Stimulated activated CD4-positive, alpha-beta T cell treated with anti-CD3 and anti-CD28 coated beads, Interleukin-2, amount 100 ng/mL, for 48 hours (primary cell): ENCODE data around the gene TSPAN14.

Experiments used
- DNase-seq, 2 donors: peaks; one replicate each; pipeline ENCODE4 v3.0.0-alpha.2; 2020

The TSPAN14 gene

GRCh38 chr10:80491251-80492102 is 37.4 kb downstream of the TSPAN14 start:
- DNase-seq: no peak

DNA sequence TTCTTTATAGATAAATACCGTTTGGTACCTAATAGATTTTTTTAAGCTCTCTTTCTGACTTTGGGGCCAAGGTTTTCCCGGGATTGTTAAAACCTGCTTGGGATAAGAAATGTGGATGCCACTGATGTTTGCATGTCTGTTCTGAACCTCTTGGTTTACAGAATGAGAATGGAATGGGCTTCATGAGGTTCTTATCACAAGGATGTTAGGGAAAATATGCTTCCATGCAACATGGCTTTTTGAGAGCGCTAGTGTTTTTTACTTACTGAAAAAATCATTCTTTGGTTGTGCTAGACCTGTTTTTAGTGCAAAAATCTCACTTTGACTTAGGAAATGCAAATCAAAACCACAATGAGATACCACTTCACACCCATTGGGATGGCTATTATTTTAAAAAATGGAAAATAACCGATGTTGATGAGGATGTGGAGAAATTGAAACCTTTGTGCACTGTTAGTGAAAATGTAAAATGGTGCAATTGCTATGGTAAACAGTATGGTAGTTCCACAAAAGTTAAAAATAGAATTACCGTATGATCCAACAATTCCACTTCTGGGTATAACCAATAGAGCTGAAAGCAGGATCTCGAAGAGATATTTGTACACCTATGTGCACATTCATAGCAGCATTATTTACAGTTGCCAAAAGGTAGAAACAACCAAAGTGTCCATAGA is 38.9 kb downstream of the TSPAN14 start:
- no peak for DNase-seq

DNA sequence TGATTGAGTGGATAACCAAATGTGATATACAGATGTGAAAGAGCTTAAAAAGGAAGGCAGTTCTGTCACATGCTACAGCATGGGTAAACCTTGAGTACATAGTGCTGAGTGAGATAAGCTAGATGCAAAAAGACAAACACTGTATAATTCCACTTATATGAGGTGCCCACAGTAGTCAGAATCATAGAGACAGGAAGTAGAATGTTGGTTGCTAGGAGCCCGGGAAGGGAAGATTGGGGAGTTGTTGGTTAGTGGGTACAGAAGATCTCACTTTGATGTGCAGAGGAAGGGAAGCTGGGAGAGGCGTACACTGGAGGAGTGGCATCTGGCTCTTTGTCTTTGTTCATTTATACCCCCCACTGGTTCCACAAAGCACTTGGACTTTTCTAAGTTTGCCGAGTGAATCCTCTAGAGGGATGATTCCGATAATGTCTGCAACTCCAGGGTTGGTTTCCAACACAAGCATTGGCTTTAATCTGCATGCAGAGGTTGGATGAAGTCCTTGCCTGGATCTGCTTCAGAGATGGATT is 39.5 kb downstream of the TSPAN14 start:
- DNase-seq: no peak

- DNase-seq: no peak
Measured at GRCh38 chr10:80496555-80497172, 42.6 kb downstream of the TSPAN14 start.

DNA sequence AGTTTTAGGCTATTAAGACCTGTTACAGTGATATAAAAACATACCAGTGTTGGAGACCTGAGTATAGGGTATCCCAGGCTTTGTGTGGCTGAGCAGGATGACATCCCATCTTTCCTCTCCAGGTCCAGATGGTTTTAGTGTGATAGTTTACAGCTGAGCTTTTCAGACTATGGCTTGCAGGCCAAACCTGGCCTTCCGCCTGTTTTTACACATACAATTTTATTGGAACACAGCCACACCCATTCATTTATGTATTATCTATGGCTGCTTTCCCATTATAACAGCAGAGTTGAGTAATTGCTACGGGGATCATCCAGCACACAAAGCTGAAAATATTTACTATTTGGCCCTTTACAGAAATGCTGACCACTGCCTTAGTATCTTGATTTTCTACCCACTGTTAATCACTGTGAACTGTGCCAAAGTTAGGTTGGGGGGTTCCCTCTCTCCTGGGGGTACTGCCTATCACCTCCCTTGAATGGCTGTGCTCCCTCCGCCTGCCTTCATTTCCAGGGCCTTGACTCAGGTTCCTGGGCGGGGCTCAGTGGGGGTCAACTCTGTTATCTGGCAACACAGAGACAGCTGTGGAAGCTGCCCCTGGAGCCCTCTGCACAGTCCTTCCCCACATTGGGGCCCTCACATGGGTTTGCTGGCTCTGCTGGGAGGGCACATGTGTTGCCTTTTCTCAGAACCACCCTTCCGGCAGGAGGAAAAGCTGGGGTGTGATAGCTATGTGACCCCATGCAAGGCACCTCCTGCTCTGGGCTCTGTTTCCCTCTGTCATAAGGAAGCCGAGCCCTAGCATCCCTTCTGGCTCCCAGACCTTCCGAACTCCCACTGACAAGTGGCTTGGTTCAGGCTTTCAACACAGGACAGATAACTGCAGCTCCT is 43.3 kb downstream of the TSPAN14 start:
- no peak for DNase-seq

DNA sequence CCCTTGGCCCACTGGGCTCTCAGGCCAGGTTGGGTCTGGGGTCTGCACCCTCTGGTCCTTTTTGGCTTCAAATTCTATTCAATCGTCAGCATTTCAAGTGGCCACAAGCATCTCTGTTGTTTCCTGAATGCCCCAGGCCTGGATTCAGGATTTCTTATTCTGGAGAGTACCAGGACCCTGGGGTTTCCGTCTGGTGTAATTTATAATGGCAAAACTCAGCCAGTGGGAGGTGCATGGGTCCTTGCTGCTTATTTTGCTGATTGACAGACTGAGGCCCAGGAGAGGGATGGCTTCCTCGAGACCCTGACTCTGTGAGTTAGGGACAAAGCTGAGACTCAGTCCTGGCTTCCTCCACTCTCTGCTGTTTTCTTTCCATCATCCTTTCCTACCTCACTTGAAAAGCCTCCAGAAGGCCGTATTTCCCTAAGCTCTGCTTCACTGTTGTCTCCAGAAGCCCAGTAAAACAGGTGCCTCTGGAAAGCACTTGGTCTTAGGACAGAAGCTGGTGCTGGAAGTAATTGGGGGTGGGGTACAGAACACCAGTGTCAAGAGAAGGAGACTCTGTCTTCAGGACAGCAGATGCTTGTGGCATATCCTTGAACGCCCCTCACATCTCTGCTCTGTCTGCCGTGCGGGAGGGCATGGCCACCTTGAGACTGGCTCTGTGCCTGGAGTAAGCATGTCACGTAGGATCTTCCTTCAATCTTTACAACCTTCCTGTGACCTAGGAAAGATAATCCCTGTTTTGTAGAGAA is 44.1 kb downstream of the TSPAN14 start:
- DNase-seq: no peak

GRCh38 chr10:80498833-80499741 is 45.0 kb downstream of the TSPAN14 start:
- DNase-seq: peak; percentile 56 to 62

GRCh38 chr10:80500572-80501380 is 46.7 kb downstream of the TSPAN14 start:
- no peak for DNase-seq

DNA sequence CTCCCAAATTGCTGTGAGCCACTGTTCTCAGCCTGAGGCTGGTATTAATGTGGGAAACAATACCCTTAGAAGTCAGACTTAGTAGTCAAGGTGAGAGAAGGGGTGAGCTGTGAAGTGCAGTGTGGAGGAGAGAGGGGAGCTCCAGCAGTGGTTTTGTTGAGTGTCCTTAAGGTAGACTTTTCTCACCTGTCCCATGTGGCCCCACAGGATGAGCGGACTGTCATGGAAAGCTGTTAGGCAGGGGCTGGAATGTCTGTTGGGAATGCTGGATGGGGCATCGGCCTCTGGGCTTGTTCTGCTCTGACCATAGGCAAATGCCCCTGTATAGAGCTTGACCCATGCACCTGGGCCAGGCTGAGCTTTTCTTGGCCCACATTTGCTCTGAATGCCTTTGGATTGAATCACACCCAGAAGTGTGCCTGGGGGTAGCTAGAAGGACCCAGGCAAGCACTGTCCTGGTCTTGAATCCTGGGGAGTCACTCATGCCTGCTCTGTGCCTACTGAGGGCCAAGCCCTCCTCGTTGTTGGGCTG is 47.3 kb downstream of the TSPAN14 start:
- no peak for DNase-seq

- DNase-seq: no peak
Measured at GRCh38 chr10:80501913-80502521, 47.9 kb downstream of the TSPAN14 start.

DNA sequence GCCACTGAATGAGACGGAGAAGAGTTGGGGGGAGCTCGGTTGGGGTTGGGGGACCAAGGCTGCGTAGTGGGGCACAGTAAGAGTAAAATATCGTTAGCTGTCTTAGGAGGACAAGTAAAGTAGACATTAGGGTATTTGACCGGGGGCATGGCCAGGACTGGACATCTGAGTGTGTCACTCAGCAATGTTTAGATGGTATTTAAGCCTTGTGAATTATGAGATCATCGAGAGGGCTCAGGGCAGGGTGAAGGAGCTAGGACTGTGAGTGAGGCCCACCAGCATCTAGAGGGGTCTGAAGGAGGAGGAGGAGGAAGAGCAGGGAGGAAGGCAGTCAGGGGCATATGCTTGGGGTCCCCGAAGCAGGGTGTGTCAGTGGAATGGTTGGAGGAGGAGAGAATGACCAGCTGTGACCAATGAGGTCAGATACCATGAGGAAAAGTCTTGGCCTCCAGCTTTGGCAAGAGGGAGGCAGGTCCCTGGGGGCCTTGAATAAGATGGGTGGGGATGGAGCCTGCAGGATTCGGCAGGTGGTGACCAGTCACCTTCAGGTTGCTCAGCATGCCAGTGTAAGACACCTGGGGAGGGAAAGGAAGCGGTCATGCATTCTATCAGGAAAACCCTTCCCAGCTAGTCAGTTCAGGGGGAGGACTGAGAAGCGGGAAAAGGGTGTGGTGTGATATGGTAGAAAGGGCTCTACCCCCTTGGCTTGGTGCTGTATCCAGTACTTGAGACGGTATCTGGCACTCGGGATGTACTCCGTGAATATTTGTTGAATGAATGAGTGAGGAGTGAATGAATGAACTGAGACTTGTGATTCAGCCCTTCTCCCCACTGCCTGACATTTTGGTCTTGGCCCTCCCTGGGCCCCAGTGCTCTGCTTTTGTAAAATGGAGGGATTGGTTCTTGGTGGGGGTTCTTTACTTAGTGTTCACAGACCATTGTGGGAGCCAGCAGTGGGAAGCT is 48.8 kb downstream of the TSPAN14 start:
- DNase-seq: no peak

GRCh38 chr10:80503584-80504157 is 49.6 kb downstream of the TSPAN14 start:
- no peak for DNase-seq

- no peak for DNase-seq
Measured at GRCh38 chr10:80504158-80504811, 50.2 kb downstream of the TSPAN14 start.

DNA sequence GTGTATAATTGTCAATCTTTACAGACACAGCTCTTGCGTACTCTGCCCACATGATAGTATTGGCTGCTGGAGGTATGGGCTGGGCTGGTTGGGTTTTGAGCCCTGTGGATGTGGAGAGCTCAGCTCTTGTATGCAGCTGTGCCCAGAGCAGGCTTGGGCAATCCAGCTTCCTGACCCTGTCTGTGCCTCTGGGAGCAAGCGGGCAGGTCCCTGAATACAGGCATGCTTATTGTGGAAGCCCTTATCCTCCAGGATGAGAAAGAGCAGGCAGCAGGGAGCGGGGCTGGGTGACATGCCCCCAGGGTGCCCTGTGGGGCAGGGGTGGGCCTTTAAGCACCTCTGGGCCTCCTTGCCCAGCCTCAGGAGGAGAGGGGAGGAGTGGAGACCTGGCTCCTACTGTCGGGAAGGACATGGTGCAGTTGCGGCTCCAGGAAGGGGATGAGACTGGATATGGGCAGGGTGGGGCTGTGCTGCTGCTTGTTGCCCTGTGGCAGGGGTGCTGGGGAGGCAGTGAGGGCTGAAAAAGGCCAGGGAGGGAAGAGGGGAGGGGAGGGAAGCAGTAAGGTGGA is 50.9 kb downstream of the TSPAN14 start:
- no peak for DNase-seq

DNA sequence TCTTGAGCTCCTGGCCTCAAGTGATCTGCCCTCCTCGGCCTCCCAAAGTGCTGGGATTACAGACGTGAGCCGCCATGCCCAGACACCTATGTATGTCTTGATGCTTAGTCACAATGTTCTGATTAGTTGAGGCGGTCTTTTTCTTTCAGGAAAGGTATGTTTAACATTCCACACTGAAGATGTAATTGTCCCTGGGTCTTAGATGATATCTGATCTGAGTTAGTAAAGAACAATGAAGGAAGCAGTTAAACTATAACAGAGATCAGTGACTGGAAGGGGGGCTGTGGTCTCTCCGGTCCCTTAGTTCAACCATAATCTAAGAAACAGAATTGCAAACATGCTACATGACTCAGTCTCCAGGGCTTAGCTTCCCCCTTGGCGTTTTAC is 52.1 kb downstream of the TSPAN14 start:
- DNase-seq: no peak

GRCh38 chr10:80506836-80507487 is 52.9 kb downstream of the TSPAN14 start:
- DNase-seq: no peak
